DMS79 (cell line): ENCODE measurements around the gene GRHPR.

Experiments used
- DNase-seq: peaks from one replicate; lab custom pipeline; 2025; lab: John Stamatoyannopoulos, UW

The GRHPR gene

GRCh38 chr9:37480759-37481158 is 58.3 kb downstream of the GRHPR start:
- no peak for DNase-seq

GRCh38 chr9:37485389-37486255 is 63.1 kb downstream of the GRHPR start, which contains the start of gene POLR1E:
Gene POLR1E, plus strand, starts transcription at chr9:37485948. Its CDS starts 100 bp downstream, at chr9:37486048.
- DNase-seq: peak; percentile 91

GRCh38 chr9:37486256-37486615 is 63.7 kb downstream of the GRHPR start:
- no peak for DNase-seq
